HG02588 (cell line): ENCODE measurements around the gene TRIM14.
A peak's percentile ranks its signal among the peaks of the same experiment; 100 is the strongest.
"Not testable (repeated sequence)": the region's sequence is repeated elsewhere in the genome, so short reads cannot be mapped to it uniquely, and the experiment has no call there.

Source experiments
- ATAC-seq: cut with Tn5 transposase; IDR thresholded peaks from one replicate; pipeline ENCODE4 v1.9.1; 2021; ENCODE audit warnings: mild to moderate bottlenecking, moderate library complexity; ENCODE audit not compliant: unreplicated experiment

TRIM14 gene

GRCh38 chr9:98117097-98117496, 1.9 kb downstream of the TRIM14 start:
- ATAC-seq = not testable (repeated sequence)

GRCh38 chr9:98109052-98109451, 10.0 kb downstream of the TRIM14 start:
- no peak for ATAC-seq

DNA sequence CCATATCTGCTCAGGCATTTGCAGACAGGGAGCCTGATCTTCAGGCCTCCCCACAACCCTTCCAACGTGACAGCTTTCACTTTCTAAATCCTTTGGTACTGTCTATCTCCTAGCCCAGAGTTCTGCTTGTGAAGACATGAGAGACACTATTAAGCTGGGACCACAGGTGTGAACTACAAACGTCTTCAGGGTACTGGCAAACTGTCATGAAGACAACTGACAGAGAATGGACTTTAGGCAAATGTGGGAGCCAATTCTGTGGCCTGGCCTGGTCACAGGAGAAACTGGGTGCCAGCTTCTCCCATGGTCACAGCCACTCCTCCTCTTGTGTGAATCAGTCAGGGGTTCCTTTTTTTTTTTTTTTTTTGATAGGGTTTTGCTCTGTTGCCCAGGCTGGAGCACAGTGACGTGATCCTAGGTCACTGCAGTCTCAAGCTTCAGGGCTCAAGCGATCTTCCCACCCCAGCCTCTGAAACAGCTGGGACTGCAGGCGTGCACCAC, 10.4 kb downstream of the TRIM14 start:
- peak; percentile 57 for ATAC-seq

DNA sequence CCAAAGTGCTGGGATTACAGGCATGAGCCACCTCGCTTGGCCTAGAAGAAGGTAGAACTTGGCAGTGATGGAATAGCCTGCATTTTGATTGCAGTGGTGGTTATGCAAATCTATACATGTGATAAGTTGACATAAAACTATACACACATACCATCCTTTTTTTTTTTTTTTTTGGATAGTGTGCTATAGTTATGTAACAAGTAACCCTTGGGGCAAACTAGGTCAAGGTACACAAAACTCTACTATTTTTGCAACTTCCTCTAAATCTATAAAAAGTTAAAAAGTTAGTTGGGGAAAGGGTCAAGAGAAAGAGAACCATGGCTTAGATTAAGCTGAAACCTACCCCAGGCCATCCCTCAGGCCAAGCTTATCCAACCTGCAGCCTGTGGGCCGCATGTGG, 11.1 kb downstream of the TRIM14 start:
- no peak for ATAC-seq

- no peak for ATAC-seq
These were observed 14.0 kb downstream of the TRIM14 start for GRCh38 chr9:98105006-98105405.

- no peak for ATAC-seq
These were observed 14.6 kb downstream of the TRIM14 start for GRCh38 chr9:98104445-98104881.

DNA sequence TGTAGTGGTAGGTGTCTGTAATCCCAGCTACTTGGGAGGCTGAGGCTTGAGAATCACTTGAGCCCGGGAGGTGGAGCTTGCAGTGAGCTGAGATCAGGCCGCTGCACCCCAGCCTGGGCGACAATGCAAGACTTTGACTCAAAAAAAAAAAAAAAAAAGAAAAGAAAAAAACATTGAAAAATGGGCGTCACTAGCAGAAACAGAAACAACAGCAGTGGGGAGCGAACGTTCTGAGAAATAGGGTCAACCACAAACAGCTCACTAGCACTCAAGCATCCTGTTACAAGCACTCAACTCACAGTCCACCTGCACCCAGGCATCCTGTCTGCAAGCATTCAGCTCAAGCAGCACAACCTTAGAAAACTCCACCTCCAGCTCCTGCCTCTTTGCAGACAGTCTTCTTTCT, 17.2 kb downstream of the TRIM14 start:
- ATAC-seq = peak; percentile 95

GRCh38 chr9:98101416-98101815, 17.6 kb downstream of the TRIM14 start:
- no peak for ATAC-seq

DNA sequence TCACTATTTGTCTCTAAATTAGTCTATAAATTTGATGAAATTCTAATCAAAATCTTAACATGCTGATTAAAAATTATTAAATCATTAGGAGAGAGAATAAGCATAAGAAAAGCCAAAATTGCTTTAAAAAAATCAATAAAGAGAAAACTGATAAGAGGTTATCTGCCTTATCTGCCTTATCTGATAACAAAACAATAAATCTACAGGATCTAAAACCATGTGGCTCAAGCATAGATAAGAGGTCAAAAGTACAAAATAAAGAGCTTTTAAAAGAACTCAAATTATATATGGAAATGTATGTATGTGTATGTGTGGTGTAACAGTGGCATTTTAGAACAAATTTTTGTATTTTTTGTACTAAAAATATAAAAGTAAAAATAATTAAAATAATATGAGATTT, 18.6 kb downstream of the TRIM14 start:
- ATAC-seq = no peak

DNA sequence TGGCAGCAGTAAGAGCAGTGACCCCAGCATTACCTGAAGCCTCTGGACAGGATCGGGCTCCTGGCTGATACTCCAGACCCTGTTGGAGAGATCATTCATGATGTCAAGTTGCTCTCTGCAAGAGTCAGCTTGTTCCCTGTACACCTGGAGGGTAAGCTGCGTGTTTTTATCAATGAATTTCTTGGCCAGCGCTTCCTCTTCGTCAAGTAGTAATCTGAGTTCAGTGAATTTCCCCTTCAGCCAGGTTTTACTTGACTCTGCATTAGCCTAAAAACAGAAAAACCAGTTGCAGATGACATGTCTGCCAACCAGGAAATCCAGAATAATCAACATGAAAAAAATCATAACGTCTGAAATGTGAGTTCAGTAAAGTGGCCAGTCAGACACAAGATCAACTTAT, 19.1 kb downstream of the TRIM14 start:
- no peak for ATAC-seq

DNA sequence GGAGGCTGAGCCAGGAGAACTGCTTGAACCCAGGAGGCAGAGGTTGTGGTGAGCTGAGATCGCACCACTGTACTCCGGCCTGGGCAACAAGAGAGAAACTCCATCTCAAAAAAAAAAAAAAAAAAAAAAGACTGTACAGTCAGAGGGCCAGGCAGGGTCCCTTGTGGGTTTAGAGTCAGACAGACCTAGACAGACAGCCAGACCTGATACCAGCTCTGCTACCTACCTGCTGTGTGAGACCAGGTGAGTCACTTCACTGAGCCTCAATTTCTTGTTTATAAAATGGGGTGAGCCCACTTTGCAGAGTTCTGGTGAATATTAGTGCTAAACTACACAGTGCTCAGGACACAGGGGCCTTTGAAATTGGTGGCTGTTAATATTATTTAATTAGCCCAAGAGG, 19.7 kb downstream of the TRIM14 start:
- ATAC-seq = no peak

DNA sequence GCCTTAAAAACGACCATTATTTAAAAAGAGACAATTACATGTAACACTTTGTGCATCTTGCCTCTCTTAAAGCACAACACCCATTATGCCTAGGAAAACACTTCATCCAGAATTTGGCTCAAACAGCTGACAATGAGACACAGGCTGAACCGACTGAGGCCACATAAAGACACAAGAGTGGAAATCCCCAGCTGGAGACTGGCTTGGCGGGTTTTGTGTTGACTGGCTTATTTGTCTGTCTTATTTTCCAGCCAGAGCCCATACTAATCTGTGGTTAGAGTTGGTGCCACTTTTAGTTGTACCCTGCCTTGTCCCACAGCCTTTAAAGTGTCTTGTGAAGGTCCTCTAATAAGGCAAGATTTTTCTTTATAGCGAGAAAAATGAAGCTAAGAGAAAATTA, 21.2 kb downstream of the TRIM14 start:
- ATAC-seq = no peak

- no peak for ATAC-seq
These were observed 22.9 kb downstream of the TRIM14 start for GRCh38 chr9:98096091-98096490.

DNA sequence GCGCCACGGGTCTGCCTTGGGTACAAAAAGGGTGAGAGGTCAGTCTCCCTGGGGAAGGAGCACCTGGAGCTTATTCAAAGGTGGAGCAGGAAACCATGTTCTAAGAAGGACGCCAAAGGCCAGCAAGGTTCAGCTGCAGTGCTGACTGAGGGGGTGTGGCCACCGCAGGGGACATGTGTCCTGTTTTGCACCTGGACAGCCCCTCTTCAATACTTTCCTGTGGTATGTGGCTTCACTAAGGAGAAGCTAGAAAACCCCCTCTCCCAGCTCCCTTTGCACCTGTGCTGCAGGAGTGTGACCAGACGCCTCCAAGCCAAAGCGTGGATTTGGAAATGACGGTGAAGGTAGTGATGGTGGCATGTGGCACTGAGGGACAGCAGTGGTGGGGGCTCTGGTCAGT, 23.6 kb downstream of the TRIM14 start:
- ATAC-seq = no peak

- ATAC-seq = no peak
These were observed 24.2 kb downstream of the TRIM14 start for GRCh38 chr9:98094851-98095250.

DNA sequence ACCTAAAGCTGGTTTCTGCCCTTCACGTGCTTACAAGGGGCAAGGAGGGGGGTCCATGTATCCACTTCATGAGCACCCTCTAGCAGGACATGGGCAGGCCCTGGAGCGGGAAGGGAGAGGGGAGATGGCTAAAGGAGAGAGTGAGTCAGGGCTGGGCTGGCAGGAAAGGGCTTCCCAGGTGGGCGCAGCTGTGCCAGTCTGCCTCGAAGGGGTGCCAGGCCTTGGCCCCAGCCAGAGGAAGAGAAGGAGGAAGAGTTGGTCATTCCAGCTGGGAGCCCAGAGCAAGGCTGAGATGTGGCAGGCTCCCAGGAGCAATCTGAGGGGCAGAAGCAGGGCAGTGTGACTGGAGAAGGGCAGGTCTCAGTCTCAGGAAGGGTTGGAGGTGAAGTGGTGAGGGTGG, 24.7 kb downstream of the TRIM14 start:
- ATAC-seq = no peak

GRCh38 chr9:98092613-98092931, 26.4 kb downstream of the TRIM14 start:
- ATAC-seq = no peak

- ATAC-seq = no peak
These were observed 27.0 kb downstream of the TRIM14 start for GRCh38 chr9:98091735-98092612.

- not testable (repeated sequence) for ATAC-seq
These were observed 28.3 kb downstream of the TRIM14 start for GRCh38 chr9:98090674-98091073.

GRCh38 chr9:98087420-98088354, 31.3 kb downstream of the TRIM14 start:
- no peak for ATAC-seq

DNA sequence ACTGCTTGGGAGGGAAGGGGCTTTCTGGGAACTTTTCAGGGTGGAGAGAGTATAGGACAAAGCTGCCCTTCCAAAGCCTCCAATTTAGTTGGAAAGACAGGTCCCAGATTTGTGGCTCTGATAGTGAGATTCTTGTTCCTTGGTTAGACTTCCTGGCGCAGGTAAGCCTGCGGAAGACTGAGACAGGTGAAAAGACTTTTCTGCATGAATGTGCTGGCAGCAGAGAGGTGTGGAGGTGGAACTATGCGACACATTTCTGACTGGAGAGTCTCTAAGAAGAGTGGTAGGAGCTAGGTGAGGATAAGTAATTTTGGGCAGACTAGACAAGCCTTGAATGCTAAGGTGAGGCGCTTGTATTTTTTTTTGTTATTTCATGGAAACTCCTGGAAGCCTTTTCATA, 32.6 kb downstream of the TRIM14 start:
- ATAC-seq = no peak

DNA sequence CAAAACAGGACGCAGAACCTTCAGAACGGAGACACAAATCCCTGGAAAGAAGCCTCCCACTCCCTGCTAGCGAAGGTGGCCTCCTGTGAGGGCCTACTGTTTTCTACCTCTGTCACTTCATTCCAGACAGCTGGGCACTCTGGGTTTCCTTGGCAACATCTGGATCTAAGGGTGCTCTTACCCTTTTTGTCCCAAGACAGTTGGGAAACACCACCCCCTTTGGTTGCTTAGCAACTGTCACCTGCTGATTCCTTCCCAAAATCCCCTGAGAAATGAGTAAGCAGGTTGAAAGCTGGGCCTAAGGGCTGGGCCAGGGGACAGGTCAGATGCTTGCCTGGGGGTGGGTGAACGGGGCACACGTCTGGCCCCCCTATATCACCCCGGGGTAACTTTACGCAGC, 33.1 kb downstream of the TRIM14 start:
- no peak for ATAC-seq
